Heart left ventricle (tissue), 13 donors: ENCODE measurements around the gene KHDC1L.
"Not testable (repeated sequence)": the region's sequence is repeated elsewhere in the genome, so short reads cannot be mapped to it uniquely, and the experiment has no call there.

Source experiments
- CTCF ChIP-seq, 12 donors: fragments of 200-600 bp; sonication (generic) in 4 of 12; IDR thresholded peaks; one replicate each; pipeline versions ENCODE4 v1.5.0 to v1.8.0; 2018 to 2022; ENCODE audit warnings: antibody characterized with exemption in 12 of 12, mild to moderate bottlenecking in 5 of 12
- POLR2A ChIP-seq, 2 donors: fragments of 450-650 bp; IDR thresholded peaks; one replicate each; pipeline ENCODE4 v1.6.1; 2017; ENCODE audit warnings: antibody characterized with exemption in 2 of 2, mild to moderate bottlenecking in 2 of 2, moderate library complexity in 2 of 2
- donor health status: ischemic (EF 13 %, LVEDD 7.1; RV severe dilation, severe dysfunction).
- donor health status: DM: no; HTN: yes; CAD: no.
- donor health status: DM: no; HTN: no; CAD: no.
- donor health status: ischemic (EF 25% LVEDD 6.9; RV normal size, moderate dysfunction).
- donor health status: ischemic (EF 25% LVEDD 5.7; RV mildly dilated, moderate dysfunction).
- donor health status: ischemic (EF 35%, LVEDD 5.7; RV mildly dilated, moderate dysfunction).
- donor health status: nonischemic (EF 11% LVEDD 7.7; RV severe dilation, severe dysfunction).
- donor health status: DM: yes; HTN: yes; CAD: no.
- donor health status: PGD.
- donor health status: ischemic (EF 29% LVEDD 5.4; RV normal size, mild dysfunction).
- donor health status: nonischemic (EF 23%, LVEDD 6.1; RV moderate dilation, normal function).

- TF ChIP-seq CTCF, POLR2A (IDR thresholded peaks at IDR 0.05): not testable (repeated sequence)
Observed at GRCh38 chr6:73269296-73269695, 44.0 kb upstream of the KHDC1L start.
